Nephron progenitor cell (in vitro differentiated cells): Measurements from ENCODE around the gene CTDNEP1.

ENCODE experiments used
- DNase-seq: peaks from one replicate; pipeline ENCODE4 v3.0.0; 2021
- H3K27ac Mint-ChIP-seq: 2 replicates; pipeline ENCODE4 v1.8.0; 2021; ENCODE audit warnings: mild to moderate bottlenecking, moderate library complexity, mixed read lengths
- H3K27me3 Mint-ChIP-seq: 2 replicates; pipeline ENCODE4 v1.8.0; 2021; ENCODE audit warnings: mild to moderate bottlenecking, low read depth, mixed read lengths; ENCODE audit not compliant: poor library complexity
- H3K36me3 Mint-ChIP-seq: 2 replicates; pipeline ENCODE4 v1.8.0; 2021; ENCODE audit warnings: low read depth, mixed read lengths
- H3K4me1 Mint-ChIP-seq: 2 replicates; pipeline ENCODE4 v1.8.0; 2021; ENCODE audit warnings: mixed read lengths
- H3K4me3 Mint-ChIP-seq: 2 replicates; pipeline ENCODE4 v1.8.0; 2021; ENCODE audit warnings: mild to moderate bottlenecking, moderate library complexity, mixed read lengths
- H3K9me3 Mint-ChIP-seq: 2 replicates; pipeline ENCODE4 v1.8.0; 2021; ENCODE audit warnings: mild to moderate bottlenecking, moderate library complexity, mixed read lengths
- CTCF ChIP-seq: fragments of 200-600 bp; sonication (generic); IDR thresholded peaks from 2 replicates; pipeline ENCODE4 v1.5.0; 2021; ENCODE audit warnings: antibody characterized with exemption

CTDNEP1 gene

GRCh38 chr17:7205561-7205960, 46.0 kb downstream of the CTDNEP1 start:
- H3K27ac Mint-ChIP-seq = peak overlapping the region; percentile 88
- no peaks in the 10 kb centered on the region for H3K9me3 Mint-ChIP-seq
- DNase-seq = no peak
- no peaks in the 10 kb centered on the region for H3K27me3 Mint-ChIP-seq
- H3K36me3 Mint-ChIP-seq = peaks cover 32% of the 10 kb centered on the region
- peaks cover 65% of the 10 kb centered on the region for H3K4me1 Mint-ChIP-seq
- no peak for TF ChIP-seq CTCF
- H3K4me3 Mint-ChIP-seq = peak overlapping the region; percentile 79

GRCh38 chr17:7204828-7205461, 46.6 kb downstream of the CTDNEP1 start:
- Mint-ChIP-seq H3K36me3 (peaks cover 37% of the 10 kb centered on the region), H3K9me3 (no peaks in the 10 kb centered on the region), H3K4me3 (peak overlapping the region; percentile 79), H3K27me3 (no peaks in the 10 kb centered on the region), H3K27ac (peak overlapping the region; percentile 88), H3K4me1 (peaks cover 59% of the 10 kb centered on the region)
- TF ChIP-seq CTCF = no peak
- peak; percentile 97 for DNase-seq

GRCh38 chr17:7204336-7204735, 47.2 kb downstream of the CTDNEP1 start:
- Mint-ChIP-seq H3K4me3 (peak overlapping the region; percentile 79), H3K4me1 (peaks cover 53% of the 10 kb centered on the region), H3K27me3 (no peaks in the 10 kb centered on the region), H3K27ac (no peak overlapping the region), H3K36me3 (peaks cover 38% of the 10 kb centered on the region), H3K9me3 (no peaks in the 10 kb centered on the region)
- DNase-seq = no peak
- TF ChIP-seq CTCF = no peak

DNA sequence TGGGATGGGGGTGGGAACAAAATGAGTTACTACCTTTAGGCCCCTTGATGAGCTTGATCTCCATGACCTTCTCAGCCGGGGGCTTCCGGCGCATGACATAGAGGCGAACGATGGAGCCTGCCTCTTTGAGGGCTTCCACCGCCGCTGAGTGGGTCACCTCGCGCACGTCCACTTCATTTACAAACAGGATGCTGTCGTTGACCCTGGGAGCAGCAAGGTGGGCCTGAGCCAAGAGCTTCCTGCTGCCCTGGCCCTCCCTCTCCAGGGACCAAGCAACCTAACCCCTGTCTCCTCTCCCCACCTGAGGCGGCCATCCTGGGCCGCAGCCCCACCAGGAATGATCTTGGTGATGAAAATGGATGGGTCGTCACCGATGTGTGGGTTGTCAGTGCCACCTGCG, 48.1 kb downstream of the CTDNEP1 start:
- no peak for TF ChIP-seq CTCF
- H3K27ac Mint-ChIP-seq = peak overlapping the region; percentile 29
- H3K4me3 Mint-ChIP-seq = no peak overlapping the region
- peaks cover 43% of the 10 kb centered on the region for H3K4me1 Mint-ChIP-seq
- H3K9me3 Mint-ChIP-seq = no peaks in the 10 kb centered on the region
- H3K36me3 Mint-ChIP-seq = peaks cover 38% of the 10 kb centered on the region
- DNase-seq = no peak
- H3K27me3 Mint-ChIP-seq = no peaks in the 10 kb centered on the region

DNA sequence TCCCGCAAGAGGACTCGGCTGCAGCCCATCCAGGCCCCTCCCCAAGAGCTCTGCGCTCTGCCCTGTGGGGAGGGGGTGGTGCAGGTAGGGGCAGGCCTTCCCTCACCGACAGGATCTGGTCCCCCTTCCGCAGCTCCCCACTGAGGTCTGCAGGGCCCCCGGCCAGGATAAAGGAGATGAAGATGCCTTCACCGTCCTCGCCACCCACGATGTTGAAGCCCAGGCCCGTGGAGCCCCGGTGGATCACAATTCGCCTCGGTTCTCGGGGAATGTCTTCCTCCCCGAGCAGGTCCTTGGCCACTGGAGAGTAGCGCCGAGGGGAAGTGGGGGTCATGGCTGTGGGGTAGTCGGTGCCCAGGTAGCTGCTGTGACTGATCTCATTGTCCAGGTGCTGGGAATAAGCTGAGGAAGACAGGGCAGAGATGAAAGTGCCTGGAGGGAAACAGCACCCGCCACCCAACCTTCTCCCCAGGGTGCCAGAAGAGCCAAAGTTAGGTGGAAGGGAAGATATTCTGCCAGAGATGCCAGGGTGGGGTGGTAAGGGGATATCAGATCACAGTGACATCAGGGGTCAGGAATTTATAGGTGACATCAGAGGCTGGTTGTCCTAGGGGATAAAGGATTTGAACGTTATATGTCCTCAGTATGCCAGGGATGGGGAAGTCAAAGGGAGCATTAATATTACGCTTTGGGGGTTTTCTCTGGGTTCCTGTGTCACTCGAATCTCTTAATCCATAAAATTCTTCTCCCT, 54.7 kb downstream of the CTDNEP1 start:
- no peaks in the 10 kb centered on the region for H3K27me3 Mint-ChIP-seq
- H3K27ac Mint-ChIP-seq = no peak overlapping the region
- H3K36me3 Mint-ChIP-seq = peaks cover 56% of the 10 kb centered on the region
- no peak for TF ChIP-seq CTCF
- peaks cover 10% of the 10 kb centered on the region for H3K4me1 Mint-ChIP-seq
- no peak for DNase-seq
- H3K9me3 Mint-ChIP-seq = no peaks in the 10 kb centered on the region
- no peak overlapping the region for H3K4me3 Mint-ChIP-seq
